Stomach smooth muscle (tissue), 2 donors: ENCODE results near the gene LANCL3.
A peak's percentile ranks its signal among the peaks of the same experiment; 100 is the strongest.

Source experiments
- H3K27ac ChIP-seq: one replicate; pipeline ENCODE4 v1.7.0; 2013; ENCODE audit warnings: mild to moderate bottlenecking, low read length, inconsistent platforms
- H3K27me3 ChIP-seq, 2 donors: one replicate each; pipeline ENCODE4 v1.7.0; 2013; ENCODE audit warnings: low read length in 2 of 2; ENCODE audit not compliant: insufficient read depth in 2 of 2, control insufficient read depth in 1 of 2
- H3K36me3 ChIP-seq, 2 donors: one replicate each; pipeline ENCODE4 v1.7.0; 2013; ENCODE audit warnings: low read length in 2 of 2; ENCODE audit not compliant: control insufficient read depth in 2 of 2, insufficient read depth in 2 of 2
- H3K4me1 ChIP-seq: one replicate; pipeline ENCODE4 v1.7.0; 2013; ENCODE audit warnings: low read length; ENCODE audit not compliant: control insufficient read depth, insufficient read depth
- H3K4me3 ChIP-seq, 2 donors: one replicate each; pipeline ENCODE4 v1.7.0; 2013; ENCODE audit warnings: low read length in 2 of 2
- H3K9ac ChIP-seq, 2 donors: one replicate each; pipeline ENCODE4 v1.7.0; 2013; ENCODE audit warnings: low read length in 2 of 2, mild to moderate bottlenecking in 1 of 2
- H3K9me3 ChIP-seq, 2 donors: one replicate each; pipeline ENCODE4 v1.7.0; 2013; ENCODE audit warnings: low read length in 2 of 2; ENCODE audit not compliant: control insufficient read depth in 2 of 2
- donor health status: healthy.
- donor health status: Pancreatic carcinoma.

Gene LANCL3

DNA sequence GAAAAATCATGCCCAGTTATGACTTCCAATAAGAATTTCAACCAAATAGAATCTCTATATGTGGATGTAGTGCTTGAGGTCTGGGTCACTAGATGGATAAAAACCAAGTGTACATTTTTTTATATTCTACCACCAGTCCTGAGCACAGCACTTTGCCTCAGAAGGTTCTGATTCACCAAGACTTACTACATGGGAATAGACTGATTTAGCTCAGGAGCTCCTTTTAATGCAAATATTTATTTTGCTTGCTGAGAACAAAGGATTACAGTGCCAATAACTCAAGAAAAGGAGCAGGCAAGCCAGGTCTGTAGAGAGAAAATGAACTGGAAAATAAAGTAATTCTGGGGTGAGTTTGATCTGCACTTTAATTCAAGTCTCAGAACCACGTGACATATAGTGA, 107.8 kb downstream of the LANCL3 start:
- Histone ChIP-seq H3K27ac (no peak overlapping the region), H3K27me3 (no peaks in the 10 kb centered on the region), H3K9ac (no peak overlapping the region), H3K36me3 (no peaks in the 10 kb centered on the region), H3K9me3 (no peaks in the 10 kb centered on the region), H3K4me3 (no peak overlapping the region), H3K4me1 (no peaks in the 10 kb centered on the region)

DNA sequence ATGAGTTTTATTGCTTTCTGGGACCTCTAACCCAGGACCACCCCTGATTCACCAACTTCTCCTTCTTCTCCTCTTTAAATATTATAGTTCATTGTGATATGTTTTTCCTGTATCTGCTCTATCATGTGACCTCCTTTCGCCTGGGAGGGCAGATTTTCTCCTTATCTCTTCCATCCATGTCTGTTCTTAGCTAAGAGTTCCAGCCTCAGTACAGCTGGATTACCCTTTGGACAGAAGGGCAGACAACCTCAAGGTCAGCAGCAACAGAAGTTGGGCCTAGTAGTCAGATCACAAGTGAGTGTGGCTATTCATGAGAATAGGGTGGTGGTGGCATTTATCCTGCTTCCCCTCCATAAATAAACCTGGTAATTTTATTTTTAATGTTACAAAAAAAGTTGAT, 108.4 kb downstream of the LANCL3 start:
- H3K9me3 ChIP-seq, result no peaks in the 10 kb centered on the region
- no peak overlapping the region for H3K4me3 ChIP-seq
- no peaks in the 10 kb centered on the region for H3K27me3 ChIP-seq
- H3K9ac ChIP-seq, result no peak overlapping the region
- H3K36me3 ChIP-seq, result no peaks in the 10 kb centered on the region
- peak overlapping the region; percentile 19 for H3K27ac ChIP-seq
- no peaks in the 10 kb centered on the region for H3K4me1 ChIP-seq

DNA sequence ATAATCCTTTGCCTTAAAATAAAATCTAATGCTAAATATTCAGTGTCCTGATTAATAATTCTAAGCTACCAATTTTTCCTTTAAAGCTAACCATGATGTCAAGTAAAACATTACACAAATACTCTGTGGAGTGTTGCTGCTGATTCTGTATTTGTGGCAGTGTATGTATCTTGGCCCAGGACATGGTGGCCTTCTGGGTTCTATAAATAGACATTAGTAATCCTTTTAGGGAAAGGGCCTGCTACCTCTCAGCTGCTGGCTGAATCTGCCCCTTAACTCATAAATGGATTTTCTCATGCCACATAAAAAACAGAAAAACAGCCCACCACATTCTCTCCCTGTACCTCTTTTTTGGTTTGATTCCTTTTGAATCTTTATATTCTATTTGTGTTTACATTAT, 113.0 kb downstream of the LANCL3 start:
- Histone ChIP-seq H3K4me1 (no peaks in the 10 kb centered on the region), H3K27ac (peak overlapping the region; percentile 75), H3K9ac (peak overlapping the region in 1 of 2 donors; percentile 47), H3K4me3 (peak overlapping the region; percentile 4 to 12), H3K36me3 (no peaks in the 10 kb centered on the region), H3K9me3 (no peaks in the 10 kb centered on the region), H3K27me3 (peaks cover 0 to 2% of the 10 kb centered on the region in 2 donors)

DNA sequence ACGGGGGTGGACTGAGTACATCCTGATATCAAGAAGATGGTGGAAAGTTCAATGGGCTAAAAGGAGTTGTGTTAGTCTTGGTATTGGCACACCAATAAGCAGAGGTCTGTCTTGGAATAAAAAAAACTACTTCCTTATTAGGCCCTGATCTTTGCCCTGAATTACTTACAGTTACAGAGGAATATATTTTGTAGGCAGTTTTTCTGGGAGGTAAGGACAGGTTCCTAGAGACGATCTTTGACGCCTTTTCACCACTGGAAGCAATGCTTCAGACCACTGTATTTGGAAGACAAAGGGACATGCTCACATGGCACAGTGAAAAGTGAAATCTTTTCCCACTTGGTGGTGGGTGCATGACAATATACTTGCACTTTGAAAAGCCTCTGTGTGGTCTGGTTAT, 113.5 kb downstream of the LANCL3 start:
- Histone ChIP-seq H3K9me3 (no peaks in the 10 kb centered on the region), H3K4me1 (no peaks in the 10 kb centered on the region), H3K27me3 (peaks cover 0 to 2% of the 10 kb centered on the region in 2 donors), H3K27ac (peak overlapping the region; percentile 75), H3K36me3 (no peaks in the 10 kb centered on the region), H3K9ac (peak overlapping the region in 1 of 2 donors; percentile 75), H3K4me3 (peak overlapping the region; percentile 35 to 72)

DNA sequence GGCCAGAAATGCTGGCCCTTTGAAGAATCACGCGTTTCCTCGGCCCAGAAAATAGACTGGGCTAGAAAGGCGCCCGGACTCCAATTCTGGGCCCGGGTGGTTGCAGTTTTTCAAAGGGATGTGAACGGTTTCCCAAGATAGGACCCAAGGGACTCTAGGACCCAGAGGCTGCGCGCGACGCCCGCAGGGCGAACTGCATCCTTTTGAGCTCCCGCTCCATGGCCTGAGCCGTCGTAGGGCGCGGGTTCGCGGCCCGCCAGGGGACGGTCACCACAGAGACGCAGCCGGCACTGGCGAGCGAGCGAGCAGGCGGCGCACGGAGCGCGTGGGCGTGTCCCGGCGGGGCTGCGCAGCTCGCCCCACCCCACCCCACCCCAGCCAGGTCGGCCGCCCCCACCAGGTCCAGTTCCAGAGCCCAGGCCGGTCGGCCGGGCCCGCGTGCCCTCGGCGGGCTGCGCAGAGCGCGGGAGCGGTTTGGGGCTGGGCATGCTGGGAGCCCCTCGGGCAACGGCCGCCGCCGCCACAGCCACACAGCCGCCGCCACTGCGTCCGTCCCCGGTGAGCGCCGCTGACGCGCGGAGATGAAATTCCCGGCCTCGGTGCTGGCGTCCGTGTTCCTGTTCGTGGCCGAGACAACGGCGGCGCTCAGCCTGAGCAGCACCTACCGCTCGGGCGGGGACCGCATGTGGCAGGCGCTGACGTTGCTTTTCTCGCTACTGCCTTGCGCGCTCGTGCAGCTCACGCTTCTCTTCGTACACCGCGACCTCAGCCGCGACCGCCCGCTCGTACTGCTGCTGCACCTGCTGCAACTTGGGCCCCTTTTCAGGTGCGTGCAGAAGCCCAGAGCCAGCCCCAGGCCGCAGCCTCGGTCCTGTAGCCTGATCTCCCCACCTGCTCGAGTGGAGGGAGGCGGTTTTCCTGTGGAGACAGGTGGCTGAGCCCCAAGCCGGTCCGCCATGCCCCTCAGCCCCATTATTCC, 114.2 kb downstream of the LANCL3 start, which contains the start of gene XK:
Gene XK (plus strand): TSS at position 411 of the 979 bp plus-strand sequence. CDS start 171 bp downstream, at position 582.
- Histone ChIP-seq H3K4me3 (peak within 1 kb of the TSS; percentile 60 to 72), H3K9me3 (no peaks in the 10 kb centered on the region), H3K9ac (peak within 1 kb of the TSS; percentile 60 to 75), H3K36me3 (no peaks in the 10 kb centered on the region), H3K27ac (peak within 1 kb of the TSS; percentile 75), H3K4me1 (no peaks in the 10 kb centered on the region), H3K27me3 (peaks cover 0 to 2% of the 10 kb centered on the region in 2 donors)

DNA sequence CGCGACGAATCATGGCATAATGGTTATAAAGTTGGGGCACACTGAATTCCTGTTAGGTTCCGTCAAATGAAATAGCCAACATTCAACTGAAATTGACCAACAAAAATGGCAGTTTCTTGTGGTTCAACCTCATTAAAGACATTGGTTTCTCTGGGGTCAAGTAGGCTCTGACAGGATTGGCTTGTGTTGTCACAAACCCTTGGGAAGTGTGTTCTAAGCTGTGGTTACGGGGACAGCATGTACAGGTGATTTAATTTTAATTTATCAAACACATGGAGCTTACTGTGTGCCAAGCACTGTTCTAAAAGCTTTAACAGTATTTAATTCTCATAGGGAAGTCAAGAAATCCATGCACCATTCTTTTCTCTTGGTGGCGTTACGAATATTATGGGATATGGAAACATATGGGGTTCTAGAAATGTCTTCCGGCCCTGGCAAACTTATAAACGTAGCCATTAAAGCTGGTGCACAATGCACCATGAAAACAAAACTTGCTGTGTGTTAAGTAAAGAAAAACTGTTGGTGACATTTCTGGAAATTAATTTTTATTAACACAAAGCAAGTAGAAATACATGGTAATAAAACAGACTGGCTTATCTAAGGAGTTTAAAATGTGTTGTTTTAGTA, 115.0 kb downstream of the LANCL3 start:
- no peaks in the 10 kb centered on the region for H3K4me1 ChIP-seq
- peak overlapping the region; percentile 75 for H3K27ac ChIP-seq

GRCh38 chrX:37686996-37687395, 115.5 kb downstream of the LANCL3 start:
- H3K27me3 ChIP-seq, result peaks cover 0 to 2% of the 10 kb centered on the region in 2 donors
- peak overlapping the region in 1 of 2 donors; percentile 75 for H3K9ac ChIP-seq
- peak overlapping the region; percentile 60 to 72 for H3K4me3 ChIP-seq
- H3K9me3 ChIP-seq, result no peaks in the 10 kb centered on the region
- H3K4me1 ChIP-seq, result no peaks in the 10 kb centered on the region
- H3K27ac ChIP-seq, result peak overlapping the region; percentile 75
- no peaks in the 10 kb centered on the region for H3K36me3 ChIP-seq

More for the DNA sequence above, 115.0 kb downstream of the LANCL3 start:
- peaks cover 0 to 2% of the 10 kb centered on the region in 2 donors for H3K27me3 ChIP-seq
- H3K9me3 ChIP-seq, result no peaks in the 10 kb centered on the region
- peak overlapping the region; percentile 60 to 72 for H3K4me3 ChIP-seq
- H3K9ac ChIP-seq, result peak overlapping the region; percentile 60 to 75
- H3K36me3 ChIP-seq, result no peaks in the 10 kb centered on the region

GRCh38 chrX:37690119-37690518, 118.7 kb downstream of the LANCL3 start:
- peaks cover 0 to 2% of the 10 kb centered on the region in 2 donors for H3K27me3 ChIP-seq
- no peak overlapping the region for H3K9ac ChIP-seq
- H3K36me3 ChIP-seq, result peaks cover 0 to 4% of the 10 kb centered on the region in 2 donors
- H3K9me3 ChIP-seq, result no peaks in the 10 kb centered on the region
- H3K4me1 ChIP-seq, result no peaks in the 10 kb centered on the region
- peak overlapping the region in 1 of 2 donors; percentile 35 for H3K4me3 ChIP-seq
- peak overlapping the region; percentile 31 for H3K27ac ChIP-seq

DNA sequence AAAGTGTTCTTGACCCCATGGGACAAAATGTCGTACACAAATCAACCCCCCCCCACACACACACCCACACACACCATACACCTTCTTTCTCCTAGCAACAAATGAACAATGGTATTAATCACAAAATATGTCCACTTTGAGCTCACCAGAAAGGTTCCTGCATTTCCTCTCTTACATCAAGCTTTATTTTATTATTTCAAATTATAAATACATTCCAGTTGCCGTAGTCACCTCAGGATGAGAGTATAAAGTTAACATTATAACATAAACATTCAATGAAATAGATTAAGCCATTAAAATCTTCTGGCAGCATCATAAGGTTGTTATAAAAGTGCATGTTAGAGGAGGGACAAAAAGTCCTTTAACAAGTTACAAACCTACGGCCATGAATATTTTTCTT, 121.5 kb downstream of the LANCL3 start:
- Histone ChIP-seq H3K9me3 (no peaks in the 10 kb centered on the region), H3K36me3 (peaks cover 0 to 4% of the 10 kb centered on the region in 2 donors), H3K27ac (peak overlapping the region; percentile 50), H3K9ac (no peak overlapping the region), H3K27me3 (peaks cover 0 to 1% of the 10 kb centered on the region in 2 donors), H3K4me1 (no peaks in the 10 kb centered on the region), H3K4me3 (no peak overlapping the region)

DNA sequence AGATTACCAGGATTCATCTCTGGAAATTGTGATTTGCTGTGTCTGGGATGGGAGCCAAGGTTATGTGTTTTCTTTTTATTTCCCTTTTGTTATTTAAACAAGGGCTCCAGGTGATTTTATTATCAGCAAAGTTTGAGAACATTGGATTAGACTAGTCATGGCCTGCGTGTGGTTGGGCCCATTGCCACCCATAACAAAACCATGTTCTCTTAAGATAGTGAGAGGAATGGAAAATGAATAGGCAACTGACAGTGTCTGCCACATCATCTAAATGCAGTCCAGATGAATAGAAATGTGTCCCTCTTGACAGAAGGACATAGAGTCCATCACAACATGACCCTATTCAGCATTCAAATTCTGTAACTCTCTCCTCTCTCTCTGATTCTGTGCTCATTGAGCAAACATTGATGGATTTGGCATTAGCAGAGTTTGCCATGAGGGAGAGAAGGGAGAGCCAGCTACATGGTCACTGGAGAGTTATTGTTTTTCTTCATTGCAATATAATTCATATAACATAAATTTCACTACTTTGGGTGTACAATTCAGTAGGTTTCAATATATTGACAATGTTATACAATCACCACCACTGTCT, 125.8 kb downstream of the LANCL3 start:
- H3K9me3 ChIP-seq, result no peaks in the 10 kb centered on the region
- no peaks in the 10 kb centered on the region for H3K4me1 ChIP-seq
- H3K36me3 ChIP-seq, result peaks cover 0 to 4% of the 10 kb centered on the region in 2 donors
- H3K27ac ChIP-seq, result no peak overlapping the region
- no peak overlapping the region for H3K4me3 ChIP-seq
- no peak overlapping the region for H3K9ac ChIP-seq
- H3K27me3 ChIP-seq, result peaks cover 0 to 7% of the 10 kb centered on the region in 2 donors
